HUDEP-2 (cell line): ENCODE results near the gene PTPN20.

Experiments
- DNase-seq, 76 experiments: peaks; one replicate each; lab custom pipeline; 2025; ENCODE audit not compliant: unreplicated experiment in 76 of 76; lab: John Stamatoyannopoulos, UW

Gene PTPN20

DNA sequence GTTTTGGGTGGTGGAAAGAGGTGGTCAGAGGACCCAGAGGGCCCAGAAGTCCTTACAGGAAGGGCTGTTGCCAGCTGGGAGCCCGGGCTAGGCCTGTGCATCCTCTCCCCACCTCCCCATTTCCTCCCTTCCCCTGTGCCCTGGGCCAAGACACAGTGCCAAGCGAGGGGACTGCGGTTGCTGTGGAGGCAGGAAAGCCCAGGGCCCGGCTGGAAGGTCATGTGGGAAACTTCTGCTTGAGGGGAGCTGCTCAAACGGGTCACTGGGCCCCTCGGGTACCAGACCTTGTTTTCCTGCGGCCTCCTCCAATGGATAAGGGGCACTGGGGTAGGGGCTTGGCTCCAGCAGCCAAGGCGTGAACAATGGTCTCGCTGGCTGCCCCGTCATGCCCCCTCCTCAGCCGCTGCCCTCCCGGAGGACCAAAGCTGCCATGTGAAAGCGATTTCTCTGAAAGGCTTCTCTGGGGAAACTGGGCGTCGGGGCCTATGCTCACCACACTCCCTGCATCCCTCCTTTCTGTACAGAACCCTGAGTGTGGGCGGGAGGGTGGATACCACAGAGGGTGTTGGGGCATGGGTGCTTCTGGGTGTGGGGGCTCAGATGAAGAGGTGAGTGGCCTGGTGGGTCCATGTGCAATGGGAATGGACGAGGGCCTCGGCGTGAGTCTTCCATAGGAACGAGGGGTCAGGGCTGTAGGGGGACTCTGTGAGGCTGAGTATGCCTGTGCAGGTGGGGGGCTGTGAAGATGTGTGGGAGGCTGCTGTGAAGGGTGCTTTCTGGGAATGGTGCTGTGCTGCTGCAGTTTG is 135.3 kb downstream of the PTPN20 start:
- DNase-seq, result no peak

GRCh38 chr10:47047127-47047504 is 135.9 kb downstream of the PTPN20 start:
- no peak for DNase-seq

GRCh38 chr10:47047577-47048525 is 136.6 kb downstream of the PTPN20 start:
- DNase-seq, result peak in 55 of 76 experiments; percentile 1 to 70 (median 34)

GRCh38 chr10:47048526-47048905 is 137.3 kb downstream of the PTPN20 start:
- DNase-seq, result no peak

DNA sequence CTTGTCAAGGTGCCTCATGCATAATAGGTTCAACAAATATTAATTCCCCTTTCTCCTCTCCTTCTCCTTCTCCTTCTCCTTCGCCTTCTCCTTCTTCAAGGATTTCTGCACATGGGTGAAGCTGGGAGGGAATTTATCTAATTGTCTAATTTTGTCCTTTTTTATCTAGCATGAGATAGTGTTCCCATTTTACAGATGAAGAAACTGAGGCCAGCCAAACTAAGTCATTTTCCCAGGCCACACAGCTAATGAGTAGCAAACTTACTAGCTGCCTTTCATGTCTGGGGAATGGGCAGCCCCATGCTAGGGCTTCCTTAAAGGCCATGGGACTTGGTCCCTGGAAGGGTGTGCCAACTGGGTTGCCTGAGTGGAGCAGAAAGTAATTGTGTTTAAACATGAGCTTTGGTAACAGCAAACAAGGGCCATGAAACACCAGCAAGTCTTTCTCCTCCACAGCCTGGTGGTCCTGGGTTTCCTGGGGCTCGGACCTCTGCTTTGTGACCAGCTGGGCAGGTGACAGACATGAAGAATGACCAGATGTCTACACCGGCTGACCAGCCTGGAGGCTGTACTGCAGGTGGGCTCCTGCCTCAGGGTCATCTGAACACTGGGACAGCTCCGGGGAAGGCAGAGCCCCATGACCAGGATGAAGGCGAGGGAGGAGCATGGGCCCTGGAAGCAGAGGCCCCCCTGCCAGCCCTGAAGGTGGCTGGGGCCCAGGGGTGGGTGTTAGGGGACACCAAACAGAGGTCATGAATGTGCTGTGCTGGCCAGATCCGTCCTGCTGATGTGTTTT is 138.0 kb downstream of the PTPN20 start:
- no peak for DNase-seq

- no peak for DNase-seq
These were observed 138.7 kb downstream of the PTPN20 start for GRCh38 chr10:47049906-47050305.

GRCh38 chr10:47050618-47051455 is 139.6 kb downstream of the PTPN20 start:
- DNase-seq, result no peak

- no peak for DNase-seq
These were observed 140.6 kb downstream of the PTPN20 start for GRCh38 chr10:47051741-47052238.
